Stomach smooth muscle (tissue), 2 donors: ENCODE data around the gene CEP78.

Experiments used
- H3K27ac ChIP-seq: one replicate; pipeline ENCODE4 v1.7.0; 2013; ENCODE audit warnings: mild to moderate bottlenecking, low read length, inconsistent platforms
- H3K27me3 ChIP-seq, 2 donors: one replicate each; pipeline ENCODE4 v1.7.0; 2013; ENCODE audit warnings: low read length in 2 of 2; ENCODE audit not compliant: insufficient read depth in 2 of 2, control insufficient read depth in 1 of 2
- H3K36me3 ChIP-seq, 2 donors: one replicate each; pipeline ENCODE4 v1.7.0; 2013; ENCODE audit warnings: low read length in 2 of 2; ENCODE audit not compliant: control insufficient read depth in 2 of 2, insufficient read depth in 2 of 2
- H3K4me1 ChIP-seq: one replicate; pipeline ENCODE4 v1.7.0; 2013; ENCODE audit warnings: low read length; ENCODE audit not compliant: control insufficient read depth, insufficient read depth
- H3K4me3 ChIP-seq, 2 donors: one replicate each; pipeline ENCODE4 v1.7.0; 2013; ENCODE audit warnings: low read length in 2 of 2
- H3K9ac ChIP-seq, 2 donors: one replicate each; pipeline ENCODE4 v1.7.0; 2013; ENCODE audit warnings: low read length in 2 of 2, mild to moderate bottlenecking in 1 of 2
- H3K9me3 ChIP-seq, 2 donors: one replicate each; pipeline ENCODE4 v1.7.0; 2013; ENCODE audit warnings: low read length in 2 of 2; ENCODE audit not compliant: control insufficient read depth in 2 of 2
- donor health status: healthy.
- donor health status: Pancreatic carcinoma.

Gene CEP78

DNA sequence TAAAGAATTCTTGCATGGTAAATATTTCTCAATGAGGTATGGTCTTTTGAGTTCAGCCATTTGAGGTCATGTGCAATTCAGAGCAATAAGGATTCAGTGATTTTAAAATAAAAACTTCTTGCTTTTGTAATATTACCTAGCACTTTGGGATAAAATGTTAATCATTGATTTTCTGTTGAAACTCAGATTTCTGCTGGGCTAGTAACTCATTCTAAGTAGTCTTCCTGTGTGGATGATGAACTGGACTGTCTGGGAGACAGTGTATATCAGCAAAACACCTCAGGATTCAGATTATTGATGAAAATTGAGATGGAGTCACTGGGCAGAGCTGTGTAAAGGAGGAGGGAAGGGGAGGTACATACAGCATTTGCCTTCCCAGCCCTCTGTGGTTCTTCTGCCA lies 50.2 kb downstream of the CEP78 start:
- H3K4me3 ChIP-seq: no peak overlapping the region
- H3K4me1 ChIP-seq: peaks cover 3% of the 10 kb centered on the region
- H3K27me3 ChIP-seq: peaks cover 0 to 2% of the 10 kb centered on the region in 2 donors
- H3K27ac ChIP-seq: no peak overlapping the region
- no peaks in the 10 kb centered on the region for H3K36me3 ChIP-seq
- H3K9ac ChIP-seq: no peak overlapping the region
- no peaks in the 10 kb centered on the region for H3K9me3 ChIP-seq

DNA sequence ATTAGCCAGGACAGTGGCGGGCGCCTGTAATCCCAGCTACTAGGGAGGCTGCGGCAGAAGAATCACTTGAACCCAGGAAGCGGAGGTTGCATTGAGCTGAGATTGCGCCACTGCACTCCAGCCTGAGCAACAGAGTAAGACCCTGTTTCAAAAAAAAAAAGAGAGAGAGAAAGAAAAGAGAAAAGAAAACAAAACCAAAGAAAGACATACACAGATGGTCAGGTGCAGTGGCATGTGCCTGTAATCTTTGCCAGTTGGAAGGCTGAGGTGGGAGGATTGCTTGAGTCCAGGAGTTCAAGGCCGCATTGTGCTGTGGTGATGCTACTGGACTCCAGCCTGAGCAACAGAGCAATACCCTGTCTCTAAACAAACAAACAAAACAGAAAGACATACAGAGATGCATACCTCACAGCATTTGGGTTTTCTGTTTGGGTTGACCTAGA lies 51.1 kb downstream of the CEP78 start:
- H3K4me1 ChIP-seq: no peaks in the 10 kb centered on the region
- H3K9me3 ChIP-seq: no peaks in the 10 kb centered on the region
- no peak overlapping the region for H3K27ac ChIP-seq
- H3K27me3 ChIP-seq: peaks cover 0 to 2% of the 10 kb centered on the region in 2 donors
- H3K9ac ChIP-seq: no peak overlapping the region
- no peaks in the 10 kb centered on the region for H3K36me3 ChIP-seq
- H3K4me3 ChIP-seq: no peak overlapping the region

DNA sequence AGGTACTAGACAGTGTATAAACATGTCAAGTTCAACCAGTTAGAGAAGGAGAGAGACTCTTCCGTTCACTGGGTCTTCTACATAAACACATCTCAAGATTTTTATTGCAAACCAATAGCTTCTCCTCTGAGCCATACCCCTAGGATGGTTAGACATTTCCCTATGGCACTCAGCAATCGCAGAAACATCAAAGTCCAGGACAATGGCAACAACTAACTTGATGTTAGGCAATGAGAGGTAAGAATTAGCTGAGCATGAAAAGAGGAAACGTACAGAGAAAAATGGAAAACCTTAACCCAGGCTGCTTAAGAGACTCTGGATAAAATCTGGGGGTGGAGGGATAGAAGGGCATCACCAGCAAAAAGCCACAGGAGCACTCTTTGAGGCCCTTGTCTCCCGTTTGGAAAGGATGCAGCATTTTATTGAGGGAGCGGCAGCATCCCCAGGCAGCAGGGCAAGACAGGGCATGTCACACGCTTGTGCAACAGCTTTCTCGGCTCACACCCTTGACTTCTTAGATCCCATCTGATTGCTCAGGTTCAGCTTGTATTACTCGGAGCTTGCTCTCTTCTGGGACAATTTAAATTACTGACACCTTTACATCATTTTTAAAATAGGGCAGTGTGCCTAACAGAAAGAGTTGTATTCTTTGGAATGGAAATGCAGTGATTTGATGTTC lies 52.5 kb downstream of the CEP78 start:
- Histone ChIP-seq H3K4me3 (no peak overlapping the region), H3K9ac (no peak overlapping the region), H3K9me3 (no peaks in the 10 kb centered on the region), H3K4me1 (no peaks in the 10 kb centered on the region), H3K27ac (no peak overlapping the region), H3K27me3 (peaks cover 0 to 2% of the 10 kb centered on the region in 2 donors), H3K36me3 (no peaks in the 10 kb centered on the region)

DNA sequence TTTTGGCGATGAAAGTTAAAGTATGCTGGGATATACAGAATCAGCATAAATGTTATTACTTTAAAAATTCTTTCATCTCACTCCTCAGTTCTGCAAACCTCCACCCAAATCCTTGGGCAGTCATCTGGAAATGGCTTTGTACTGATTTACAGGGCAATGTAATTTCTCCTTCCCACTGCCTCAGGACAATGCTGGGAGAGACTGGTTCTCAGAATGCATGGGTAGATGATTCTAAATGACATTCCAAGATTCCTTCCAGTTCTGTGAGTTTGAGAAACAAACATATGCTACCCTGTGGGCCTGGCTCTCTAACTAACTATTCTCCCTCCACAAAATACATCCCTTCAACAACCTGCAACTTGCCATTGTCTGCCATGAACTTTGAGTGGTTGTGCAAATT lies 53.6 kb downstream of the CEP78 start:
- H3K27me3 ChIP-seq: peaks cover 0 to 2% of the 10 kb centered on the region in 2 donors
- no peak overlapping the region for H3K9ac ChIP-seq
- no peaks in the 10 kb centered on the region for H3K36me3 ChIP-seq
- H3K4me3 ChIP-seq: no peak overlapping the region
- no peaks in the 10 kb centered on the region for H3K9me3 ChIP-seq
- no peak overlapping the region for H3K27ac ChIP-seq
- no peaks in the 10 kb centered on the region for H3K4me1 ChIP-seq

DNA sequence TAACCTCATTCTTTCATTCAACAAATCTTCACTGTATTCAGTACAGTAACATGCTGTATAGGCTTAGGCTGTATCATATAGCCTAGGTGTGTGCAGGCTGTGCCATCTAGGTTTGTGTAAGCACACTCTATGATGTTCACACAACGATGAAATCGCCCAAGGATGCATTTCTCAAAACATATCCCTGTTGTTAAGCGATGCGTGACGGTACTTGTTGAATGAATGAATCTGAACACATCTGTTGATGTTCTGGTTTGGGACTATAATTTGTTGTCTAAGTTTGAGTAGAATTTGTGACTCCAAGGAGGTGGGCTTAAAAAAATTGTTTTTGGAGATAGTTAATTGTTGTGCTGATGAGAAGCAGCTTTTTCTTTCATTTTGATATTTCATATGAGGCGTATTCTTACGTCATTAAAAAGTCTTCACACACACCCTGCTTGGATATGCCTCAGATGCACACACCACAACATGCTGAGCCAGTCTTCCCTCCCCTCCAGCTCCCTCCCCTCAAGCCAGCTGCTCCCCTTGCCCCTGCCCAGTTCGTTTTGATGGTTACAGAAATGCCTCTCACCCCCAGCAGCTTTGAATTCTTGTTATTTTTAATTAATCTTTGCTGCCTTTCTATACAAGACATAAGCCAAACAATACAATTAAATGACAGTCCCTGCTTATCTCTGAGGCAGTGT lies 55.5 kb downstream of the CEP78 start:
- Histone ChIP-seq H3K9ac (no peak overlapping the region), H3K27ac (no peak overlapping the region), H3K4me1 (peaks cover 7% of the 10 kb centered on the region), H3K27me3 (peaks cover 0 to 2% of the 10 kb centered on the region in 2 donors), H3K9me3 (no peaks in the 10 kb centered on the region), H3K4me3 (no peak overlapping the region), H3K36me3 (no peaks in the 10 kb centered on the region)

DNA sequence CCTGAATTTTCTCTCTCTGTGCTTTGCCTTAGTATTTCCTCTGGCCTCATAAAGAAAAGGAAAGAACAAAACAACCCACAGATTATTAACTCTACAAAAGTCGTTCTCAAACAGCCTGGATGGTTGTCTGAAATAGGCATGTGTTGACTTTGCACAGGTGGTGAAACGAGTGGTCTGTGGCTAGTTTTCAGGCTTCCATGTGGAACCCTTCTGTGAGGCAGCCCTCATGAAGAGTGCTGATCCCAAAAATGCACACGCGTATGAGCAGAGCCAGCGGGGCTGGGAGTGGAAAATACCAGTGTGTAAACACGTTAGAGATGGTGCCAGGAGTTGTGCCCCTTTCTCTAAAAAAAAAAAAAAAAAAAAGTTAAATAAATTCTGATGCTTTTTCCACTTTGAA lies 56.2 kb downstream of the CEP78 start:
- Histone ChIP-seq H3K27ac (no peak overlapping the region), H3K27me3 (peaks cover 0 to 2% of the 10 kb centered on the region in 2 donors), H3K4me1 (peaks cover 13% of the 10 kb centered on the region), H3K36me3 (no peaks in the 10 kb centered on the region), H3K9ac (no peak overlapping the region), H3K4me3 (no peak overlapping the region), H3K9me3 (no peaks in the 10 kb centered on the region)

DNA sequence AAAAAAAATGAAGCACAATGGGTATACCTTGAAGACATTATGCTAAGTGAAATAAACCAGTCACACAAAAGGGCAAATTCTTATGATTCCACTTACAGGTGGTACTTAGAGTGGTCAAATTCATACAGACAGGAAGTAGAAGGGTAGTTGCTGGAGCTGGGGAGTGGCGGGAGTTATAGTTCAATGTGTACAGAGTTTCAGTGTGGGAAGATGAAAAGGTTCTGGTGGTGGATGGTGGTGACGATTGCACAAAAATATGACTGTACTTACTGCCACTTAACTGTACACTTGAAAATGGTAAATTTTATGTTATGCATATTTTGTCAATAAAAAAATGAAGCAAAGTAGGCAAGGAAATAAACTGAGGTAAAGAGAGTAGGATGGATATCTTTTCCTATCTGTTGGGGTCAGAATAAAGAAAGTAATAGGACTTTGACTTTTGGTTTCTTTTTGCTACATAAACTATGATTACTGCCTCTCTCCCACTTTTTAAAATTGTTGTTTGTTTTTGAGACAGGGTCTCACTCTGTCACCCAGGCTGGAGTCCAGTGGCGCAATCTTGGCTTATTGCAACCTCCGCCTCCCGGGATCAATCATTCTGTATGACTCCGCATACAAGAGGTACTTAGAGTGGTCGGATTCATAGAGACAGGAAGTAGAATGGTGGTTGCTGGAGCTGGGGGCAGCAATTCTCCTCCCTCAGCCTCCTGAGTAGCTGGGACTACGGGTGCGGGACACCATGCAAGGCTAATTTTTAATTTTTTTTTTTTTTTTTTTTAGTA lies 57.0 kb downstream of the CEP78 start:
- Histone ChIP-seq H3K9ac (no peak overlapping the region), H3K4me1 (peaks cover 22% of the 10 kb centered on the region), H3K36me3 (no peaks in the 10 kb centered on the region), H3K27ac (no peak overlapping the region), H3K27me3 (peaks cover 0 to 2% of the 10 kb centered on the region in 2 donors), H3K9me3 (no peaks in the 10 kb centered on the region), H3K4me3 (no peak overlapping the region)

DNA sequence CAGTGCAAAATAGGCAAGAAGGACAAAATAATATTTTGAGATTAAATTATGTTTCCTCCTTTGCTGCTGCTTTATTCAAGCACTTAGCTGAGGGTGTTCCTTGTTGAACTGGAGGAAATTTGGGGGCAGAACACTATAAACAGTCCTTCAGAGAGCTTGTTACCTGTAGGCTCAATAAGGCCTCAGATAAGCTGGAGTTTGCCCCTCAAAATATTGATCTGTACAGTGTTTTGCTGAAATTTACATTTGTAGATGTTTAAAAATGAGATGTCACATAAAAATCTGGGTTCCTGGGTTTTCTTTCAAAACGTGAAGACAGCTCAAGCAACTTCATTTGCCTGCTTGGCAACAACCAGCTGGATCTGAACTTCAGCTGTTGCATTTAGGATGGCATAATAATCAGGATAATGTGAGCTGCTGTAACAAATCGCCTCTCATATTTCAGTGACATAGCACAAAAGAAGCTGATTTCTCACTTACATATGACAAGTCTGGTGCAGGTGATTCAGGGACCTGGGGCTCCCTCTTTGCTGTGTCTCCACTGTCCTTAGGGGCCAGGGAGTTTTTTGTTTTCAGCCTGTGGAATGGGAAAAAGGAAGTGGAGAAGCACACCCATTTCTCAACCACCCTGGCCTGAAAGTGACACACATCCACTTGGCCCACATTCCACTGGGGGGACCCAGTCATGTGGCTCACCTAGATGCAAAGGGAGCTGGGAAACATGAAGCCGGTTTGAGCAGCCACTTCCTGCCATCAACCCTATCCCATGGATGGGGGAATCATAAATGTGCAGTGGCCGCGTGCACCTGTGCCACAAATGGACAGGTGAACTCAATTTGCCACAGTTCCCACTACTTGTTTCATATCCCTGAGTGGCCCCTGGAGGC lies 58.7 kb downstream of the CEP78 start:
- Histone ChIP-seq H3K9ac (no peak overlapping the region), H3K27ac (no peak overlapping the region), H3K9me3 (no peaks in the 10 kb centered on the region), H3K4me1 (peaks cover 26% of the 10 kb centered on the region), H3K27me3 (peaks cover 0 to 5% of the 10 kb centered on the region in 2 donors), H3K4me3 (no peak overlapping the region), H3K36me3 (no peaks in the 10 kb centered on the region)

DNA sequence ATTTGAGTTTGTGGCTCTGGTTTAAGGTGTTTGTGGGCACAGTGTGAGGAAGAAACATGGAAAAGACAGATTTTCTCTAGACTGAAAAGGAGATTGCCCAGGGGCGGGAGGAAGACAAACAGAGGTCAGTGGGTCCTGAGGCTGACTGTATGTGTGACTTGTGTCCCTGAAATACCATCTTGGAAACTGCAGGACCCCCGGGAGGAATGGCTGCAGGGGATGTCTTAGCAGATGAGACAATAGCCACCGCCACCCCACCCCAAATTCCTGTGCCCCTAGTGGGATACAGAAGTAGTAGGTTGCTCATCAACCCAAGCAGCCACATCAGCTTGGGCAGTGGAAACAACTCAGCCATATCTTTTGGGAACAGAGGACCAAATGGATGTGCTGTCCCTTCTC lies 59.3 kb downstream of the CEP78 start:
- Histone ChIP-seq H3K27ac (no peak overlapping the region), H3K4me3 (no peak overlapping the region)

DNA sequence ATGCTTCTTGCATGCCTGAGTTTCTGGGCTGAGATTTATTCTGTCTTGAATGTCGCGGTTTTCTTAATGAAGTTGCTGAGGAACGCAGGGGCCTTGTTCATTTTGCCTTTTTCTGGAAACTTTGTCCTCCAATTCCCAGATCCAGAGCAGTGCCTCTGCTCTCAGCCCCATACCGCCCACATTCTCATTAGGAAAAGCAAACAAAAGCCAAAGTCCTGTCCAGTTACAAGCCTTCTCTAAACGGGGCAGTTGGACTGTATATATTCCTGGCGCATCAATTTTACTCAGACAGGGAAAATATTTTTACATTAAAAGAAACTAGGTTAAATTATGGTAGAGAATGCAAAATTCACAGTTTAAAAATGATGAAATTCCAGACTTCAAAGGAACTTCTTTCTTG lies 59.9 kb downstream of the CEP78 start:
- Histone ChIP-seq H3K4me1 (peaks cover 26% of the 10 kb centered on the region), H3K36me3 (no peaks in the 10 kb centered on the region), H3K9ac (peak overlapping the region in 1 of 2 donors; percentile 54), H3K9me3 (no peaks in the 10 kb centered on the region), H3K27me3 (peaks cover 4 to 5% of the 10 kb centered on the region in 2 donors), H3K4me3 (peak overlapping the region; percentile 68 to 84), H3K27ac (peak overlapping the region; percentile 55)

More for the DNA sequence above, 59.3 kb downstream of the CEP78 start:
- no peak overlapping the region for H3K9ac ChIP-seq
- peaks cover 2 to 5% of the 10 kb centered on the region in 2 donors for H3K27me3 ChIP-seq
- H3K4me1 ChIP-seq: peaks cover 26% of the 10 kb centered on the region
- H3K36me3 ChIP-seq: no peaks in the 10 kb centered on the region
- H3K9me3 ChIP-seq: no peaks in the 10 kb centered on the region
